Panc1 (cell line): ENCODE data around the gene CHRNG. TPM values are rescaled to one million over a fixed set of nuclear protein-coding genes. Genes with fewer than 3 reads are reported as not detected.

Experiments
- ATAC-seq: fragments of 200-7000 bp; cut with Tn5 transposase; 2 replicates; pipeline ENCODE4 v1.9.1; 2020; ENCODE audit warnings: mild to moderate bottlenecking, moderate library complexity
- BruUV-seq: library from RNA; stranded (reverse); fragments of 400-500 nt; replicated peaks from 2 replicates; lab custom pipeline; 2021; lab: Mats Ljungman, UMichigan
- CTCF ChIA-PET: fragments of 300-600 bp; sonication (Branson Sonifier 250); formaldehyde crosslinking; loops from one replicate; lab custom pipeline; 2022; ENCODE audit warnings: antibody characterized with exemption; lab: Charles Lee
- POLR2A ChIA-PET: fragments of 300-600 bp; sonication (Branson Sonifier 250); formaldehyde crosslinking; loops from one replicate; lab custom pipeline; 2022; ENCODE audit warnings: antibody characterized with exemption; lab: Charles Lee
- DNase-seq: peaks from one replicate; pipeline ENCODE4 v3.0.0-alpha.2; 2010; ENCODE audit warnings: low read depth, low spot score
- H3K27ac ChIP-seq: 2 replicates; pipeline ENCODE4 v1.5.1; 2011; ENCODE audit warnings: mild to moderate bottlenecking, low read length, inconsistent platforms
- H3K27me3 ChIP-seq: fragments of 200-500 bp; sonication (Bioruptor generic); 2 replicates; pipeline ENCODE4 v1.6.0; 2014; ENCODE audit warnings: low read length, inconsistent platforms; ENCODE audit not compliant: control insufficient read depth, insufficient read depth
- H3K36me3 ChIP-seq: fragments of 200-500 bp; sonication (Bioruptor generic); 2 replicates; pipeline ENCODE4 v1.5.1; 2014; ENCODE audit warnings: inconsistent platforms, mild to moderate bottlenecking, low read length, moderate library complexity; ENCODE audit not compliant: control insufficient read depth, insufficient read depth
- H3K4me1 ChIP-seq: 2 replicates; pipeline ENCODE4 v1.5.1; 2011; ENCODE audit warnings: inconsistent platforms, mild to moderate bottlenecking, low read length, moderate library complexity; ENCODE audit not compliant: control insufficient read depth, insufficient read depth
- H3K4me3 ChIP-seq, 2 experiments: 2 replicates each; pipeline ENCODE4 v1.5.1; 2011 to 2012; ENCODE audit warnings: low read depth in 2 of 2, low read length in 2 of 2, mild to moderate bottlenecking in 2 of 2, inconsistent platforms in 1 of 2, moderate library complexity in 1 of 2
- H3K9me3 ChIP-seq: fragments of 200-500 bp; sonication (Bioruptor generic); 2 replicates; pipeline ENCODE4 v1.5.1; 2014; ENCODE audit warnings: low read depth, mild to moderate bottlenecking, inconsistent platforms, low read length, moderate library complexity; ENCODE audit not compliant: control insufficient read depth, insufficient read depth
- CTCF ChIP-seq: fragments of 450-650 bp; IDR thresholded peaks from 2 replicates; pipeline ENCODE4 v1.5.1; 2017; ENCODE audit warnings: mild to moderate bottlenecking
- POLR2AphosphoS5 ChIP-seq: IDR thresholded peaks from 2 replicates; pipeline ENCODE4 v1.6.1; 2012; ENCODE audit warnings: mild to moderate bottlenecking, low read depth, low read length, moderate library complexity
- REST ChIP-seq, 2 experiments: IDR thresholded peaks; 2 replicates each; pipeline ENCODE4 v1.6.1; 2011 to 2012; ENCODE audit warnings: low read depth in 2 of 2, control low read depth in 1 of 2, low read length in 1 of 2, mild to moderate bottlenecking in 1 of 2, moderate library complexity in 1 of 2; ENCODE audit not compliant: insufficient read depth in 1 of 2
- SIN3A ChIP-seq: IDR thresholded peaks from 2 replicates; pipeline ENCODE4 v1.6.1; 2012; ENCODE audit warnings: low read depth, mild to moderate bottlenecking, low read length, moderate library complexity, borderline replicate concordance; ENCODE audit not compliant: insufficient read depth
- TCF7L2 ChIP-seq: IDR thresholded peaks from 2 replicates; pipeline ENCODE4 v1.6.1; 2011; ENCODE audit warnings: mild to moderate bottlenecking, low read depth, low read length, inconsistent platforms
- in situ Hi-C: cut with HindIII; loops from 2 replicates; pipeline ENCODE4 v1.10.0; 2016; ENCODE audit warnings: low sequenced_read_pairs, low pct_unique_long_range_greater_than_20kb
- intact Hi-C: fragments of 100-400 bp; cut with micrococcal nuclease; formaldehyde crosslinking; loops from one replicate; pipeline ENCODE4 v1.10.0; 2022; ENCODE audit not compliant: unreplicated experiment
- total RNA-seq: library from RNA; stranded (reverse); gene quantifications from one replicate; pipeline ENCODE4 v1.2.1, GENCODE V29; 2021; ENCODE audit not compliant: unreplicated experiment

The CHRNG gene
- total RNA-seq, 1 experiment from 2014 or later = not detected

GRCh38 chr2:232490221-232491138 lies 49.0 kb upstream of the CHRNG start:
- DNase-seq = no peak
- POLR2A ChIA-PET = no interaction called here
- Histone ChIP-seq H3K4me3 (no peak overlapping the region), H3K9me3 (no peaks in the 10 kb centered on the region), H3K4me1 (no peaks in the 10 kb centered on the region), H3K36me3 (no peaks in the 10 kb centered on the region), H3K27me3 (no peaks in the 10 kb centered on the region; the same call in 1 of the 2 replicates), H3K27ac (no peak overlapping the region)
- no peak for ATAC-seq
- TF ChIP-seq CTCF = no peak
- no peak for TF ChIP-seq REST (IDR thresholded peaks at IDR 0.05; ENCODE audit: insufficient read depth in 1 of 2, low read depth in 2 of 2, low read length in 1 of 2)
- TF ChIP-seq TCF7L2 = no peak
- no peak for TF ChIP-seq POLR2AphosphoS5
- TF ChIP-seq SIN3A = no peak
- intact Hi-C loops = no loop called here
- BruUV-seq = no TSS peak
- CTCF ChIA-PET = interaction anchor here (0.6 kb wide), 1 partner anchor 1301 kb away, joined by 3 read pairs; no protein-coding TSS in a partner anchor
- in situ Hi-C loops = no loop called here

- no peaks in the 10 kb centered on the region; the same call in 1 of the 2 replicates for H3K27me3 ChIP-seq
- ATAC-seq (no peak), DNase-seq (no peak)
- no peak for TF ChIP-seq SIN3A
- no peak for TF ChIP-seq CTCF
- TF ChIP-seq POLR2AphosphoS5 = no peak
- TF ChIP-seq TCF7L2 = no peak
- no peak for TF ChIP-seq REST (IDR thresholded peaks at IDR 0.05; ENCODE audit: insufficient read depth in 1 of 2, low read depth in 2 of 2, low read length in 1 of 2)
- H3K9me3 ChIP-seq = no peaks in the 10 kb centered on the region
- in situ Hi-C loops (no loop called here), intact Hi-C loops (no loop called here)
- ChIA-PET CTCF (interaction anchor here (0.6 kb wide), 1 partner anchor 1302 kb away, joined by 3 read pairs; no protein-coding TSS in a partner anchor), POLR2A (no interaction called here)
- BruUV-seq = no TSS peak
- H3K4me3 ChIP-seq = no peak overlapping the region
- H3K27ac ChIP-seq = no peak overlapping the region
- H3K4me1 ChIP-seq = no peaks in the 10 kb centered on the region
- no peaks in the 10 kb centered on the region for H3K36me3 ChIP-seq
Measured at GRCh38 chr2:232491139-232491780, 48.2 kb upstream of the CHRNG start.
